ENCODE results near the gene TMEM63A. TPM values are rescaled to one million over a fixed set of nuclear protein-coding genes. Genes with fewer than 3 reads are reported as not detected.
A peak's percentile ranks its signal among the peaks of the same experiment; 100 is the strongest.
"Not testable (repeated sequence)": the region's sequence is repeated elsewhere in the genome, so short reads cannot be mapped to it uniquely, and the experiment has no call there.

The TMEM63A gene
- total RNA-seq (454 TPM), polyA plus RNA-seq (10 to 100 TPM; 66.9 to 72.2 (median 69.3) TPM)

DNA sequence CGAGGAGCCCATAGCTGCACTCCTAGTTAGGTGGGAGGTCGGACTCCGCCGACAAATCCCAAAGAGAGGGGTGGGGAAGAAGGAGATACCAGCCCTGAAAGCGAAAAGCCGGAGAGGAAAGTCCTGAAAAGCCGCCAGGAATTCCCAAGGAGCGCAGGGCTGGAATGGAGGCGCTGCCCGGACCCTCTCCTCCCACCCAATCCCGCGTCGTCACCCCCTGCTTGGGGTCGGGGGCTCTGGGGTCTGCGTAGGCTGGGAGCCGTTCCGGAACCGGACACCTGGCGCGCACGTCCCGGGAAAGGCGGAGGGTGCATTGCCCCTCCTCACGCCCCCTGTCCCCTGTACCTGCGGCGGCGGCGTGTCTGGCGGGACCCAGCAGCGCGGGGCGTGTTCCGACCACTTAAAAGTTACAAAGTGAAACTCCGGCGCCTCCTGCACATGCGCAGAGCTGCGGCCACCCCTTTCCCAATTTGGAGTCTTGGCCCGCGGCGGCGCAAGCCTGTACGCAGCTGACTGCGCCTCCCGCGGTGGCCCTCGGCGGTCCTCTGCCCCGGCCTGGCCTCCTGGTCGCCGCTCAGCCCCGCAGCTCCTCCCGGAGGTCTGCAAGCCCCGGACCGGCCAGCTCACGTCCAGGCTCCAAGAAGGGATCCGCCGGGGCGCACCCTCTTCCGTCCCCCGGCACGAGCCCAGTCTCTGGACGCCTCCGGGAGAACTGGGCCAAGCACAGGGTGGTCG lies at the start of gene TMEM63A:
Gene TMEM63A, minus strand, starts transcription at position 422 of the 735 bp plus-strand sequence. CDS start 4,800 bp downstream, outside the sequence.
- ATAC-seq (ENCODE audit: low read depth in 2 of 2), result peak; percentile 69 to 73
- peaks cover 0 to 53% (median 35%) of the 10 kb centered on the region in 4 donors for H3K4me1 Mint-ChIP-seq
- H3K9me3 Mint-ChIP-seq, result peaks cover 0 to 2% (median 0%) of the 10 kb centered on the region in 7 donors

DNA sequence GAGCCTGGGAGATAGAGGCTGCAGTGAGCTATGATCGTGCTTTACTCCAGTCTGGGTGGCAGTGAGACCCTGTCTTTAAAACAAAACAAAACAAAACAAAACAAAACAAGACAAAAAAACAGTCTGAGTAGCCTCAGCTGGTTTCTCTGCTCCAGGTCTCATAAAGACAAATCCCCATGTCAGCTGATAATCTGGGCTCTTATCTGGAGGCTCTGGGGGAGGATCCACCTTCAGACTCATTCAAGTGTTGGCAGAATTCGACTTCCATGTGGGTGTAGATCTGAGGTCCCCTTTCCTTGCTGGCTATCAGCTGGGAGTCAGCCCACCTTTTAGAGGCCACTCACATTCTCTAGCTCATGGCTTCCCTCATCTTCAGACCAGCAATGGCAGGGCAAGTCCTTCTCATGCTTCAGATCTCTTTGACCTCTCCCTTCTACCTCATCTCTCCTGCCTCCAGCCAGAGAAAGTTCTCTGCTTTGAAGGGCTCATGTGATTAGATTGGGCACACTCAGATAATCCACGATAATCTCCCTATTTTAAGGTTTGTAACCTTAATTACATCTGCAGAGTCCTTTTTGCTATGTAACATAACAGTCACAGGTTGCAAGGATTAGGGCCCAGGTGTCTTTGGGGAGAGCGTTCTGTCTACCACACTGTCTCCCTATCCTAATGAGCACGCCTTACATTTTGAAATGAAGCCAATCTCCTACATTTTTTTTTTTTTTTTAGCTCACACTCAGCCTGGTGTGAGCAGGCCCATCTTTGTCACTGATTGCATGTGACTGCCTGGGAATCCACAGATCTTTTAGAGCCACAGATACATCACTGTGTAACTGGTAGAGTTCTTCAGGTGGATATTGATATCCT lies 49.3 kb upstream of the TMEM63A start:
- H3K27me3 ChIP-seq (ENCODE audit: control insufficient read depth, insufficient read depth, low read length), result no peaks in the 10 kb centered on the region
- H3K36me3 ChIP-seq (ENCODE audit: control insufficient read depth, insufficient read depth, low read length), result no peaks in the 10 kb centered on the region
- H3K4me3 ChIP-seq (ENCODE audit: low read depth, low read length), result no peak overlapping the region
- Mint-ChIP-seq H3K9me3 (no peaks in the 10 kb centered on the region), H3K4me3 (no peak overlapping the region), H3K27me3 (peaks cover 10% of the 10 kb centered on the region), H3K36me3 (no peaks in the 10 kb centered on the region), H3K27ac (peak overlapping the region in 2 of 3 donors; percentile 31 to 80), H3K4me1 (peaks cover 0 to 14% (median 5%) of the 10 kb centered on the region in 4 donors)
- ATAC-seq (ENCODE audit: low read depth in 2 of 2) (no peak), DNase-seq (no peak)
- H3K4me1 ChIP-seq (ENCODE audit: control insufficient read depth, insufficient read depth, low read length, poor library complexity, severe bottlenecking), result no peaks in the 10 kb centered on the region
- H3K27ac ChIP-seq (ENCODE audit: insufficient read depth, low read length, poor library complexity, severe bottlenecking), result no peak overlapping the region
- no peaks in the 10 kb centered on the region for H3K9me3 ChIP-seq (ENCODE audit: control insufficient read depth in 2 of 2, low read length in 2 of 2)

More for the DNA sequence above, at the start of gene TMEM63A:
- peak; percentile 87 to 90 (median 87) for DNase-seq
- Histone ChIP-seq H3K9me3 (ENCODE audit: control insufficient read depth in 2 of 2, low read length in 2 of 2) (no peaks in the 10 kb centered on the region), H3K27me3 (ENCODE audit: control insufficient read depth, insufficient read depth, low read length) (no peaks in the 10 kb centered on the region), H3K27ac (ENCODE audit: insufficient read depth, low read length, poor library complexity, severe bottlenecking) (peak within 1 kb of the TSS; percentile 82), H3K4me3 (ENCODE audit: low read depth, low read length) (peak within 1 kb of the TSS; percentile 95), H3K4me1 (ENCODE audit: control insufficient read depth, insufficient read depth, low read length, poor library complexity, severe bottlenecking) (peaks cover 53% of the 10 kb centered on the region), H3K36me3 (ENCODE audit: control insufficient read depth, insufficient read depth, low read length) (peaks cover 21% of the 10 kb centered on the region)
- peak within 1 kb of the TSS; percentile 98 to 100 (median 98) for H3K4me3 Mint-ChIP-seq
- H3K27me3 Mint-ChIP-seq, result peaks cover 4% of the 10 kb centered on the region
- peak within 1 kb of the TSS; percentile 89 to 96 (median 93) for H3K27ac Mint-ChIP-seq
- peaks cover 14% of the 10 kb centered on the region for H3K36me3 Mint-ChIP-seq

DNA sequence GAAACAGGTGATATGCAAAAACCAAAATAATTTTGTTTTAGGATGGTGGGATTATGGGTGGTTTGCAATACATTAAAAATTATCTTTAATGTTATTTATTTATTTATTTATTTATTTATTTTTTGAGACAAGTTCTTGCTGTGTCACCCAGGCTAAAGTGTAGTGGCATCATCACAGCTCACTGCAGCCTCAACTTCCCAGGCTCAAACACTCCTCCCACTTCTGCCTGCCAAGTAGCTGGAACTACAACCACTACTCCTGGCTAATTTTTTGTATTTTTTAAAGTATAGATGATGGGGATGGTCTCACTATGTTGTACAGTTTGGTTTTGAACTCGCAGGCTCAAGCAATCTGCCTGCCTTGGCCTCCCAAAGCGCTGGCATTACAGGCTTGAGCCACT lies 48.4 kb upstream of the TMEM63A start:
- Mint-ChIP-seq H3K36me3 (no peaks in the 10 kb centered on the region), H3K9me3 (no peaks in the 10 kb centered on the region), H3K27ac (peak overlapping the region in 2 of 3 donors; percentile 60 to 67), H3K4me3 (no peak overlapping the region), H3K27me3 (peaks cover 10% of the 10 kb centered on the region), H3K4me1 (peaks cover 0 to 14% (median 7%) of the 10 kb centered on the region in 4 donors)
- H3K36me3 ChIP-seq (ENCODE audit: control insufficient read depth, insufficient read depth, low read length), result no peaks in the 10 kb centered on the region
- H3K27ac ChIP-seq (ENCODE audit: insufficient read depth, low read length, poor library complexity, severe bottlenecking), result no peak overlapping the region
- H3K4me3 ChIP-seq (ENCODE audit: low read depth, low read length), result no peak overlapping the region
- DNase-seq (no peak), ATAC-seq (ENCODE audit: low read depth in 2 of 2) (no peak)
- no peaks in the 10 kb centered on the region for H3K4me1 ChIP-seq (ENCODE audit: control insufficient read depth, insufficient read depth, low read length, poor library complexity, severe bottlenecking)
- no peaks in the 10 kb centered on the region for H3K9me3 ChIP-seq (ENCODE audit: control insufficient read depth in 2 of 2, low read length in 2 of 2)
- no peaks in the 10 kb centered on the region for H3K27me3 ChIP-seq (ENCODE audit: control insufficient read depth, insufficient read depth, low read length)

DNA sequence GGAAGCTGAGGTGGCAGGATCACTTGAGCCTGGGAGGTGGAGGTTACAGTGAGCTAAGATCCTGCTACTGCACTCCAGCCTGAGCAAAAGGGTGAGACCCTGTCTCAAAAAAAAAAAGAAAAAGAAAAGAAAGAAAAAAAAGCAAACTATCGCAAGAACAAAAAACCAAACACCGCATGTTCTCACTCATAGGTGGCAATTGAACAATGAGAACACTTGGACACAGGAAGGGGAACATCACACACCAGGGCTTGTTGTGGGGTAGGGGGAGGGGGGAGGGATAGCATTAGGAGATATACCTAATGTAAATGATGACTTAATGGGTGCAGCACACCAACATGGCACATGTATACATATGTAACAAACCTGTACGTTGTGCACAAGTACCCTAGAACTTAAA lies 47.3 kb upstream of the TMEM63A start:
- H3K4me1 ChIP-seq (ENCODE audit: control insufficient read depth, insufficient read depth, low read length, poor library complexity, severe bottlenecking); H3K27ac ChIP-seq (ENCODE audit: insufficient read depth, low read length, poor library complexity, severe bottlenecking); H3K4me3 Mint-ChIP-seq; H3K36me3 ChIP-seq (ENCODE audit: control insufficient read depth, insufficient read depth, low read length); H3K9me3 Mint-ChIP-seq; ATAC-seq (ENCODE audit: low read depth in 2 of 2); DNase-seq; H3K36me3 Mint-ChIP-seq; H3K27me3 ChIP-seq (ENCODE audit: control insufficient read depth, insufficient read depth, low read length); H3K9me3 ChIP-seq (ENCODE audit: control insufficient read depth in 2 of 2, low read length in 2 of 2); H3K4me3 ChIP-seq (ENCODE audit: low read depth, low read length); H3K27me3 Mint-ChIP-seq: not testable (repeated sequence)
- Mint-ChIP-seq H3K4me1 (peaks cover 0 to 22% (median 11%) of the 10 kb centered on the region in 4 donors), H3K27ac (peak overlapping the region; percentile 48 to 86 (median 60))

DNA sequence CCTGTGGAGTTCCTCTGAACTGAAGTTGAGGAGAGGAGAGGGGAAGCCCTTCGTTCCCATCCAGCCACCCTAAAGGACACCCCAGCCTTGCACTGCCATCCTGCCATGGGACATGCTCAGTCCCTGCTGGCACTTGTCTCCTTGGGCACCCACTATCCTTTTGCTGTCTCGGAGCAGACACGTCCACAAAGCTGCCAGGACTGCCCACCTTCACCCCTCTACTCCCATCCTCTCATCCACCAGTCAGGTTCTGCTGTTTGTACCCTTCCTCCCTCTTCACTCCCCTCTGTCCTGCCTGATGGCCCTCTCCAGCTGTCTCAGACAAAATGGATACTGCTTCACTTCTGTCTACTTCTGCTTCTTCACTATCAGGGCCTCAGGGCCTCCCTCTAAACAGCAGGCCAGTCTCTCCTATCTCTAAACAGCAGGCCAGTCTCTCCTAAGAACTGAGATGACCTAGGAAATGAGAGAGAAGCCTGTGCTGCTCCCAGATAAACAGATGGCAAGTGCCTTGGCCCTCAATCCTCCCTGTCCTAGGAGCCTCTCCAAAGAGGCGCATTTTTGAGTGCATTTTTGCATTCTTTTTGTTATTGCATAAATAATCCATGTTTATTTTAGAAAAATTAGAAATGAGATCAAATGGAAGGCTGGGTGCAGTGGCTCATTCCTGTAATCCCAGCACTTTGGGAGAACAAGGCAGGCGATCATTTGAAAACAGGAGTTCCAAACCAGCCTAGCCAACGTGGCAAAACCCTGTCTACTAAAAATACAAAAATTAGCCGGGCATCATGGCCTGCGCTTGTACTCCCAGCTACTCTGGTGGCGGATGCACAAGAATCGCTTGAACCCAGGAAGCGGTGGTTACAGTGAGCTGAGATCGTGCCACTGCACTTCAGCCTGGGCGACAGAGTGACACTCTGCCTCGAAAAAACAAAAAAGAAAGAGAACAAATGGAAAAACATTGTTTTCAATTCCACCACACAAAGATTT lies 46.3 kb upstream of the TMEM63A start:
- peaks cover 10% of the 10 kb centered on the region for H3K27me3 Mint-ChIP-seq
- H3K36me3 Mint-ChIP-seq, result no peaks in the 10 kb centered on the region
- peak in 2 of 3 donors; percentile 27 to 58 for DNase-seq

DNA sequence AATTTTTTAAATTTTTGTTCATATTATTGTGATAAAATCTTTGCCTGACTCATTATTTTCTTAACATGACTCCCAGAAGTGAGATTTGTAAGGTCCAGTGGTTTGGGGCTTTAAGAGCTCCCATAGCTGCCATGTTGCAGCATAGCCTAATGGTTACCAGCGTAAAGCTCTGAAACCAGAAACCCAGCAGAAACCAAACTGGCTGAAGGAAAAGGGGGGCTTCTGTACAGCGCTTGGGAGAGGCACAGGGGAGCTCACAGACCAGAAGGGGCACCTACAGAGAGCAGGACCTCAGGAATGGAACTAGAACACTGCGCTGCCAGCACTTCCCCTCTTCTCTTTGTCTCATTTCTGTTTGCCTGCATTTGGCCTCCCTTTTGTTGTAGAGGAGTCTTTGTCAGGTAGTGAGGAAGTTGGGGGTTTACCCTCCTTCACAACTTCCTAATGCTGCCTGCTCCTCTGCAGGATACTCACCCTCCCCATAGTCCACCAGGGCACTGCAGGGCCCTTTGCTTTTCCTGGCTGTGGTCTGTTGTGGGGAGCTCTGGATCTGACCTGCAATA lies 44.5 kb upstream of the TMEM63A start:
- ATAC-seq (ENCODE audit: low read depth in 2 of 2), result no peak
- H3K27ac Mint-ChIP-seq, result peak overlapping the region in 1 of 3 donors; percentile 42
- Histone ChIP-seq H3K9me3 (ENCODE audit: control insufficient read depth in 2 of 2, low read length in 2 of 2) (no peaks in the 10 kb centered on the region), H3K27me3 (ENCODE audit: control insufficient read depth, insufficient read depth, low read length) (no peaks in the 10 kb centered on the region), H3K4me3 (ENCODE audit: low read depth, low read length) (no peak overlapping the region), H3K36me3 (ENCODE audit: control insufficient read depth, insufficient read depth, low read length) (no peaks in the 10 kb centered on the region), H3K4me1 (ENCODE audit: control insufficient read depth, insufficient read depth, low read length, poor library complexity, severe bottlenecking) (peaks cover 25% of the 10 kb centered on the region), H3K27ac (ENCODE audit: insufficient read depth, low read length, poor library complexity, severe bottlenecking) (no peak overlapping the region)
- no peaks in the 10 kb centered on the region for H3K27me3 Mint-ChIP-seq
- peak overlapping the region in 2 of 4 donors; percentile 43 to 76 for H3K4me3 Mint-ChIP-seq
- peaks cover 0 to 40% (median 21%) of the 10 kb centered on the region in 4 donors for H3K4me1 Mint-ChIP-seq
- H3K9me3 Mint-ChIP-seq, result no peaks in the 10 kb centered on the region
- H3K36me3 Mint-ChIP-seq, result peaks cover 7% of the 10 kb centered on the region
- DNase-seq, result no peak

More for the DNA sequence above, 46.3 kb upstream of the TMEM63A start:
- no peak overlapping the region for H3K4me3 ChIP-seq (ENCODE audit: low read depth, low read length)
- Mint-ChIP-seq H3K4me1 (peaks cover 0 to 28% (median 13%) of the 10 kb centered on the region in 4 donors), H3K9me3 (no peaks in the 10 kb centered on the region), H3K4me3 (peak overlapping the region in 2 of 4 donors; percentile 23 to 68), H3K27ac (peak overlapping the region; percentile 43 to 86 (median 48))
- H3K36me3 ChIP-seq (ENCODE audit: control insufficient read depth, insufficient read depth, low read length), result no peaks in the 10 kb centered on the region
- peaks cover 10% of the 10 kb centered on the region for H3K4me1 ChIP-seq (ENCODE audit: control insufficient read depth, insufficient read depth, low read length, poor library complexity, severe bottlenecking)
- no peak overlapping the region for H3K27ac ChIP-seq (ENCODE audit: insufficient read depth, low read length, poor library complexity, severe bottlenecking)
- no peak for ATAC-seq (ENCODE audit: low read depth in 2 of 2)
- no peaks in the 10 kb centered on the region for H3K27me3 ChIP-seq (ENCODE audit: control insufficient read depth, insufficient read depth, low read length)
- no peaks in the 10 kb centered on the region for H3K9me3 ChIP-seq (ENCODE audit: control insufficient read depth in 2 of 2, low read length in 2 of 2)
